Endothelial cell of umbilical vein (primary cell): ENCODE measurements around the gene CRB1.

Experiments used
- EZH2 ChIP-seq: IDR thresholded peaks from 2 replicates; pipeline ENCODE4 v1.6.1; 2012; ENCODE audit warnings: borderline replicate concordance, low read depth, mild to moderate bottlenecking, moderate library complexity, low read length, inconsistent platforms; ENCODE audit not compliant: severe bottlenecking
- FOS ChIP-seq: IDR thresholded peaks from 2 replicates; pipeline ENCODE4 v1.6.1; 2011; ENCODE audit warnings: mild to moderate bottlenecking, low read length, moderate library complexity, borderline replicate concordance; ENCODE audit not compliant: insufficient read depth
- GATA2 ChIP-seq: IDR thresholded peaks from 2 replicates; pipeline ENCODE4 v1.7.0; 2011; ENCODE audit warnings: low read depth, mild to moderate bottlenecking, moderate library complexity, mixed read lengths, low read length; ENCODE audit not compliant: insufficient read length, insufficient read depth
- JUN ChIP-seq: IDR thresholded peaks from 2 replicates; pipeline ENCODE4 v1.6.1; 2011; ENCODE audit warnings: borderline replicate concordance, low read depth; ENCODE audit not compliant: insufficient read length, insufficient read depth
- MAX ChIP-seq: IDR thresholded peaks from 2 replicates; pipeline ENCODE4 v1.6.1; 2011; ENCODE audit not compliant: insufficient read depth, insufficient read length
- MYC ChIP-seq: IDR thresholded peaks from one replicate; pipeline ENCODE4 v1.6.1; 2011; ENCODE audit warnings: mild to moderate bottlenecking, low read depth, low read length
- POLR2A ChIP-seq: IDR thresholded peaks from 2 replicates; pipeline ENCODE4 v1.6.1; 2012; ENCODE audit warnings: low read depth, mild to moderate bottlenecking, control low read depth, low read length
- POLR2AphosphoS5 ChIP-seq: IDR thresholded peaks from 2 replicates; pipeline ENCODE4 v1.6.1; 2012; ENCODE audit warnings: low read depth, mild to moderate bottlenecking, control low read depth, low read length, moderate library complexity; ENCODE audit not compliant: insufficient read depth
- TF ChIP-seq, protein P1 (sequence below), 2 donors: IDR thresholded peaks; 1 replicate in 1 of 2; 2 replicates in 1 of 2; pipeline ENCODE4 v1.5.1; 2011; ENCODE audit warnings: low read length in 2 of 2, mild to moderate bottlenecking in 2 of 2, moderate library complexity in 2 of 2, control low read depth in 1 of 2, inconsistent platforms in 1 of 2, low read depth in 1 of 2; ENCODE audit not compliant: insufficient read depth in 1 of 2; ENCODE audit errors: extremely low read depth in 1 of 2

GRCh38 chr1:197218857-197219256 lies 49.2 kb upstream of the CRB1 start:
- TF ChIP-seq POLR2A (no peak), POLR2AphosphoS5 (no peak), EZH2 (no peak), GATA2 (no peak), MAX (no peak), JUN (no peak), MYC (no peak), FOS (no peak)
- TF ChIP-seq, protein P1, sequence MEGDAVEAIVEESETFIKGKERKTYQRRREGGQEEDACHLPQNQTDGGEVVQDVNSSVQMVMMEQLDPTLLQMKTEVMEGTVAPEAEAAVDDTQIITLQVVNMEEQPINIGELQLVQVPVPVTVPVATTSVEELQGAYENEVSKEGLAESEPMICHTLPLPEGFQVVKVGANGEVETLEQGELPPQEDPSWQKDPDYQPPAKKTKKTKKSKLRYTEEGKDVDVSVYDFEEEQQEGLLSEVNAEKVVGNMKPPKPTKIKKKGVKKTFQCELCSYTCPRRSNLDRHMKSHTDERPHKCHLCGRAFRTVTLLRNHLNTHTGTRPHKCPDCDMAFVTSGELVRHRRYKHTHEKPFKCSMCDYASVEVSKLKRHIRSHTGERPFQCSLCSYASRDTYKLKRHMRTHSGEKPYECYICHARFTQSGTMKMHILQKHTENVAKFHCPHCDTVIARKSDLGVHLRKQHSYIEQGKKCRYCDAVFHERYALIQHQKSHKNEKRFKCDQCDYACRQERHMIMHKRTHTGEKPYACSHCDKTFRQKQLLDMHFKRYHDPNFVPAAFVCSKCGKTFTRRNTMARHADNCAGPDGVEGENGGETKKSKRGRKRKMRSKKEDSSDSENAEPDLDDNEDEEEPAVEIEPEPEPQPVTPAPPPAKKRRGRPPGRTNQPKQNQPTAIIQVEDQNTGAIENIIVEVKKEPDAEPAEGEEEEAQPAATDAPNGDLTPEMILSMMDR (IDR thresholded peaks at IDR 0.05; ENCODE audit: extremely low read depth in 1 of 2, insufficient read depth in 1 of 2, low read depth in 1 of 2, low read length in 2 of 2), result no peak
